HG02852 (cell line): ENCODE data around the gene TBX2.

Experiments used
- ATAC-seq: cut with Tn5 transposase; IDR thresholded peaks from one replicate; pipeline ENCODE4 v1.9.1; 2021; ENCODE audit warnings: mild to moderate bottlenecking, moderate library complexity; ENCODE audit not compliant: unreplicated experiment

The TBX2 gene

GRCh38 chr17:61450641-61451537, 51.2 kb downstream of the TBX2 start:
- ATAC-seq: no peak

GRCh38 chr17:61451538-61452300, 52.1 kb downstream of the TBX2 start:
- no peak for ATAC-seq

- no peak for ATAC-seq
These were observed 53.0 kb downstream of the TBX2 start, which contains the start of gene TBX4 for GRCh38 chr17:61452301-61453290. Gene TBX4 (plus strand): TSS chr17:61452422. CDS start chr17:61456491, 4,069 bp downstream.

GRCh38 chr17:61453566-61454380, 54.1 kb downstream of the TBX2 start:
- ATAC-seq: no peak

- no peak for ATAC-seq
These were observed 55.0 kb downstream of the TBX2 start for GRCh38 chr17:61454381-61455323.

DNA sequence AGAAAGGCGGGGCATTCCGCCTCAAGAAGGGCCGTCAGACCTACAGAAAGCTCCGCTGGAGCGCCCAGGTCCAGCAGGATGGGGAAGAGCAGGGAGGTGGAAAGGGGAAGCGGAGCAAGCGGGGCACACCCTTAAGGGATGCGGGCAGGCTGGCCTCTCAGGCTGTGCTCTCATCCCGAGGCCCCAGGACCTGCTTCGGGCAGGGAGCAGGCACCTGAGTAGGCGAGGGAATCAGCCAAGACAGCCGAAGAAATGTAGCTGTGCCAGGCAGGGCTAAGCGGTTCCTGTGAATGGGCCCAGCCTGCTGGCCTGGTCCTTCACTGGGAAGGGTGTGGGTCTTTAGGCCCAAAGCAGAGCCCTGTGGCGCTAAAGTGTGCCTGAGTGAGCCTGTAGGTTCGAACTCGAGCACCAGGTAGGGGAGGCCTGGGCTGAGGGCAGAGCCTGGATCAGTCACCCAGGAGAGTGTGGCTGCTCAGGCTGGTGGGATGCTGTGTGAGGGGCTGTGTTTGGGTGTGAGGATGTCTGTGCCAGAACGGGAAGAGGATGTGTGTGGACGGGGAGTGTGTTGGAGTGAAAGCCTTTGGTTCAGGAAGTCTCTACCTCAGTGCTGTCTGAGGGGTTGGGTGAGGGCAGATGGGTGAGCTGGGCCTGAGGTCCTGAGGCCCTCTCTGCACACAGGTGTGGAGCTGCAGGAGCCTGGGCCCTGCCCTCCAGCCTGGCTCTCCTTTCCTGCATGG, 55.8 kb downstream of the TBX2 start:
- ATAC-seq: no peak

DNA sequence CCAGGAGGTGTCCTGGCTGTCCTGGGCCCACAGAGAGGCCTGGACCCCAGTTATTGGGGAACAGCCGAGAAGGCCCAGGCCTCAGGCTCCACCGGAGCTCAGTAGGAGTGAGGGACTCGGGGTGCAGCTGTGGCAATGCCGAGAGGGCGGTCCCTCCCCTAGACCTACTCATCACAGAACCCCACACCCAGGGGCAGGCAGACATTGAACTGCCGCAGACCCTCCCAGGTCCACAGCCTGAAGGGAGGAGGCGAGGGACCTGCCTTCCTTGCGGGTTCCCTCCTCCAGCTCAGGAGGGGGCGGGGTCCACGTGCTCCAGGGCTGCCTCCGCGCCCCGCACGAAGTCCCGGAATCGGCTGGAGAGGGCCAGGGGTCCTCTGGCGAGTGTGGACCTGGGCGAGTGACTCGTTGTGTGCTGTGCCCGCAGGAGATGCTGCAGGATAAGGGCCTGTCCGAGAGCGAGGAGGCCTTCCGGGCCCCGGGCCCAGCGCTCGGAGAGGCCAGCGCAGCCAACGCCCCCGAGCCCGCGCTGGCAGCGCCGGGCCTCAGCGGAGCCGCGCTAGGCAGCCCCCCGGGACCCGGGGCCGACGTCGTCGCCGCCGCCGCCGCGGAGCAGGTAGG, 56.5 kb downstream of the TBX2 start:
- no peak for ATAC-seq

- ATAC-seq: no peak
These were observed 57.1 kb downstream of the TBX2 start for GRCh38 chr17:61456688-61457225.

DNA sequence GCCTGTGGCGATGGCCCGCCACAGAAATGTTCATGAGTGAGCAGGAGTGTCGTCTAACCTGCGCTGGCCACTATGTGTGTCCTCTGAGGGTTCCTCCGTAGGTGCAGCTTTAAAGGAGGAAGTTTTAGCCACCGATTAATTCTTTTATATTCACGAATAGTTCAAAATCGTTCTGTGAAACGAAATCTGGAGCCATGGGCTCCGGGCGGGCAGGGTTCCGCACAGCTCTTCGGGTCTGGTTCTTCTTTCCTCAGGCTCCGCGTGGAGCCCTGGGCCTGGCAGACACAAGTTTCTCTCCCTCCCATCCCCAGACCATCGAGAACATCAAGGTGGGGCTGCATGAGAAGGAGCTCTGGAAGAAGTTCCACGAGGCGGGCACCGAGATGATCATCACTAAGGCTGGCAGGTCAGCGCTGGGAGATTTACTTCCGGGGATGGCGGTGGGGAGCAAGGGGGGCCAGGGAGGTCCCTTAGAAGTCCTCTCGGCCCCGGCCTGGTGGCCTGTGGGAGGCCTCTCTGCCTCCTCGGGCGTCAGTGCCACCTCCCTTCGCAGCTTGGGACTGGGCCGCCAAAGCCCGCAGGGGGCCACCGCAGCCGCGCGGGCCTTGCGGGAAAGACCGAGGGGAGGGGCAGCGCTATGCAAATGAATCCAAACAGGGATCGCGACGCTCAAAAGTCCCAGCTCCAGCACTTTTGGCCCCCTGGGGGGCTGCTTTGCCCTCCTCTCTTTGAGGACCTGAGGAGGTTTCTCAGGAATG, 57.8 kb downstream of the TBX2 start:
- no peak for ATAC-seq

DNA sequence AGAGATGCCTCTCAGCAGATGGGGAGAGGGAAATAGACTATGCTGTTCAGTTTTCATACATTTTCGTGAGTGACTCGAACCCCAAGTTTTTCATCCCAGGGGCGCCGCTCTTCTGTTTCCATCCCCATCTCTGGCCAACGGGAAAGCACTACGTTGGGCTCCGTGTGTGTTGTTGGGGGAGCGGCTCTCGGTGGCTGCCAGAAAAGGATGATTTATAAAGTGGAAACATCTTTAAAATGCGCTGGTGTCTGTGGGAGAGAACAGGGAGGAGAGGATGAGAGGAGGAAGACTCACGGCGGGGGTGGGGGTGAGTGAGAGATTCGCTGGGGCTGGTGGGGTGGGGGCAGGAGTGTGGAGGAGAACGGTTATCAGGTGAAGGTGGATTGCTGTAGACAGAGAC, 58.4 kb downstream of the TBX2 start:
- no peak for ATAC-seq

GRCh38 chr17:61458421-61459141, 58.9 kb downstream of the TBX2 start:
- ATAC-seq: no peak
